K562 (cell line): Measurements from ENCODE around the gene OSBPL3.

Experiments used
- BHLHE40 ChIP-seq: IDR thresholded peaks from 2 replicates; pipeline ENCODE4 v1.6.1; 2011; ENCODE audit warnings: low read length, improper control_type of control experiment
- FOS ChIP-seq: IDR thresholded peaks from 3 replicates; pipeline ENCODE4 v1.6.1; 2011; ENCODE audit not compliant: insufficient read length; ENCODE audit errors: extremely low read depth
- KDM1A ChIP-seq, 2 experiments: fragments of 450-650 bp; IDR thresholded peaks; 2 replicates each; pipeline ENCODE4 v1.6.1; 2016; ENCODE audit warnings: mild to moderate bottlenecking in 2 of 2
- NONO ChIP-seq, 2 experiments: fragments of 200-400 bp in 1 of 2; fragments of 450-650 bp in 1 of 2; formaldehyde crosslinking in 1 of 2; IDR thresholded peaks; 2 replicates each; pipeline ENCODE4 v1.6.1; 2017; ENCODE audit warnings: low read depth in 2 of 2, mild to moderate bottlenecking in 2 of 2, moderate library complexity in 2 of 2, low read length in 1 of 2
- POLR2A ChIP-seq: fragments of 450-650 bp; conservative IDR thresholded peaks from 2 replicates; pipeline ENCODE4 v1.6.1; 2016
- TF ChIP-seq, protein P1 (sequence below): sonication (generic); formaldehyde crosslinking; IDR thresholded peaks from 2 replicates; pipeline ENCODE4 v1.8.1; 2022; ENCODE audit warnings: missing genetic modification reagents

DNA sequence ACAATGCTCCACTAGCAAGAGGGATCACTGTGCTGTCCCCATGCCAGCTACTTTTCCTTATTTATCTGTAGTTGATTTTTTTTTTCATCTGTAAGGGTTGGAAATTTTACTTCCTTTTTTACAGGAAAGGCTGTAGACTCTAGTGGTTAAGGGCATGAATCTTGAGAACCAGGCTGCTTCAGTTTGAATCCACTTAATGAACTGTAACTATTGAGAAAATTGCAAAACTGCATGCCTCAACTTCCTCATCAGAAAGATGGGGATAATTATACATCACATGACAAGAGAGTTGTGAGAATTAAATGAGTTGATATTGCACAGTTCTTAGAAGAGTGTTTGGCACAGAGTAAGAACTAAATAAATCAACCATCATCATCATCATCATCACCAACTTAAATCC is 116.4 kb downstream of the OSBPL3 start:
- no peak for TF ChIP-seq KDM1A (IDR thresholded peaks at IDR 0.05)
- no peak for TF ChIP-seq POLR2A
- TF ChIP-seq BHLHE40: no peak
- TF ChIP-seq, protein P1, sequence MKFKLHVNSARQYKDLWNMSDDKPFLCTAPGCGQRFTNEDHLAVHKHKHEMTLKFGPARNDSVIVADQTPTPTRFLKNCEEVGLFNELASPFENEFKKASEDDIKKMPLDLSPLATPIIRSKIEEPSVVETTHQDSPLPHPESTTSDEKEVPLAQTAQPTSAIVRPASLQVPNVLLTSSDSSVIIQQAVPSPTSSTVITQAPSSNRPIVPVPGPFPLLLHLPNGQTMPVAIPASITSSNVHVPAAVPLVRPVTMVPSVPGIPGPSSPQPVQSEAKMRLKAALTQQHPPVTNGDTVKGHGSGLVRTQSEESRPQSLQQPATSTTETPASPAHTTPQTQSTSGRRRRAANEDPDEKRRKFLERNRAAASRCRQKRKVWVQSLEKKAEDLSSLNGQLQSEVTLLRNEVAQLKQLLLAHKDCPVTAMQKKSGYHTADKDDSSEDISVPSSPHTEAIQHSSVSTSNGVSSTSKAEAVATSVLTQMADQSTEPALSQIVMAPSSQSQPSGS (CRISPR knock-in tag): no peak
- TF ChIP-seq NONO (IDR thresholded peaks at IDR 0.05; ENCODE audit: low read depth in 2 of 2, low read length in 1 of 2): no peak
- TF ChIP-seq FOS: no peak
